Activated CD4-positive, alpha-beta T cell treated with anti-CD3 and anti-CD28 coated beads, Interleukin-2, amount 10 ng/mL, durations not matched to agents 7 days and 5 days (primary cell): ENCODE measurements around the gene BEND4. TPM values are rescaled to one million over a fixed set of nuclear protein-coding genes. Genes with fewer than 3 reads are reported as not detected.

Source experiments
- CTCF ChIA-PET: fragments of 350-600 bp; sonication (Branson Sonifier 250); formaldehyde crosslinking; loops from one replicate; lab custom pipeline; 2021; ENCODE audit warnings: antibody characterized with exemption; lab: Charles Lee
- POLR2A ChIA-PET: fragments of 350-600 bp; sonication (Branson Sonifier 250); formaldehyde crosslinking; loops from one replicate; lab custom pipeline; 2021; ENCODE audit warnings: antibody characterized with exemption; lab: Charles Lee
- DNase-seq: peaks from one replicate; pipeline ENCODE4 v3.0.0-alpha.2; 2020
- H3K27ac Mint-ChIP-seq: one replicate; pipeline ENCODE4 v1.8.0; 2021; ENCODE audit warnings: mild to moderate bottlenecking, moderate library complexity, mixed read lengths
- H3K27me3 Mint-ChIP-seq: one replicate; pipeline ENCODE4 v1.8.0; 2021; ENCODE audit warnings: mixed read lengths
- H3K36me3 Mint-ChIP-seq: one replicate; pipeline ENCODE4 v1.8.0; 2021; ENCODE audit warnings: low read depth, mixed read lengths
- H3K4me1 Mint-ChIP-seq: one replicate; pipeline ENCODE4 v1.8.0; 2021; ENCODE audit warnings: mixed read lengths
- H3K4me3 Mint-ChIP-seq: one replicate; pipeline ENCODE4 v1.8.0; 2021; ENCODE audit warnings: mild to moderate bottlenecking, moderate library complexity, mixed read lengths
- H3K9me3 Mint-ChIP-seq: one replicate; pipeline ENCODE4 v1.8.0; 2021; ENCODE audit warnings: mixed read lengths
- total RNA-seq, 2 experiments: library from RNA; stranded (reverse); gene quantifications; one replicate each; pipeline ENCODE4 v1.2.3, GENCODE V29; 2021

Gene BEND4
- total RNA-seq, 2 experiments from 2014 or later = 0.05 to 0.19 TPM

- POLR2A ChIA-PET = no interaction called here
- Mint-ChIP-seq H3K36me3 (no peaks in the 10 kb centered on the region), H3K4me3 (no peak overlapping the region), H3K27ac (no peak overlapping the region), H3K4me1 (no peaks in the 10 kb centered on the region), H3K9me3 (no peaks in the 10 kb centered on the region), H3K27me3 (peaks cover 11% of the 10 kb centered on the region)
- DNase-seq = no peak
- CTCF ChIA-PET = no interaction called here
These were observed 8.4 kb downstream of the BEND4 start for GRCh38 chr4:42144028-42144427.

GRCh38 chr4:42142591-42142990 lies 9.9 kb downstream of the BEND4 start:
- no peaks in the 10 kb centered on the region for H3K4me1 Mint-ChIP-seq
- H3K36me3 Mint-ChIP-seq = no peaks in the 10 kb centered on the region
- H3K4me3 Mint-ChIP-seq = no peak overlapping the region
- H3K27me3 Mint-ChIP-seq = peaks cover 15% of the 10 kb centered on the region
- H3K9me3 Mint-ChIP-seq = no peaks in the 10 kb centered on the region
- ChIA-PET POLR2A (no interaction called here), CTCF (no interaction called here)
- no peak overlapping the region for H3K27ac Mint-ChIP-seq
- no peak for DNase-seq

GRCh38 chr4:42136371-42136770 lies 16.1 kb downstream of the BEND4 start:
- H3K27me3 Mint-ChIP-seq = peaks cover 9% of the 10 kb centered on the region
- DNase-seq = no peak

GRCh38 chr4:42133006-42133405 lies 19.4 kb downstream of the BEND4 start:
- H3K36me3 Mint-ChIP-seq = no peaks in the 10 kb centered on the region
- no peak for DNase-seq
- POLR2A ChIA-PET = no interaction called here
- CTCF ChIA-PET = no interaction called here
- H3K9me3 Mint-ChIP-seq = no peaks in the 10 kb centered on the region
- no peaks in the 10 kb centered on the region for H3K4me1 Mint-ChIP-seq
- H3K27me3 Mint-ChIP-seq = peaks cover 10% of the 10 kb centered on the region
- no peak overlapping the region for H3K4me3 Mint-ChIP-seq
- H3K27ac Mint-ChIP-seq = no peak overlapping the region

More at GRCh38 chr4:42136371-42136770, 16.1 kb downstream of the BEND4 start:
- POLR2A ChIA-PET = no interaction called here
- no peak overlapping the region for H3K27ac Mint-ChIP-seq
- CTCF ChIA-PET = no interaction called here
- no peaks in the 10 kb centered on the region for H3K4me1 Mint-ChIP-seq
- H3K9me3 Mint-ChIP-seq = no peaks in the 10 kb centered on the region
- no peak overlapping the region for H3K4me3 Mint-ChIP-seq
- no peaks in the 10 kb centered on the region for H3K36me3 Mint-ChIP-seq

DNA sequence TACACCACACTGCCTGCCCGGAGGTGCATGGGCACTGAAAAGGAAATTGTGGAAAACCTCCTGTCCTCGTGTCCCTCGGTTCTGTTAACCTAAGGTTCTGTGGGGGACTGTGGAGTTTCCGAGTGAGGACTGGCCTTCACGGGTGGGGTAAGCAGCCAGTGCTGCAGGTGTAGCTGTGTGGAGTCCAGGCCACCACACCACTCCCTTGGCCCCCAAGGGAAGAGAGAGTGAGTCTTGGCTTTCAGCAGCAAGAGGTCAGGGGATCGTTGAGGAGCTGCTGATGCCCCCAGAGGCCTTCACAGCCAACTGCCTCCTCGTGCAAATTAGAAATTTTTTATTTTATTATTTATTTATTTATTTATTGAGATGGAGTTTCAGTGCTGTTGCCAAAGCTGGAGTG lies 20.4 kb downstream of the BEND4 start:
- CTCF ChIA-PET = no interaction called here
- Mint-ChIP-seq H3K4me1 (no peaks in the 10 kb centered on the region), H3K4me3 (no peak overlapping the region), H3K27ac (no peak overlapping the region), H3K27me3 (peaks cover 6% of the 10 kb centered on the region), H3K36me3 (no peaks in the 10 kb centered on the region), H3K9me3 (no peaks in the 10 kb centered on the region)
- no peak for DNase-seq
- POLR2A ChIA-PET = no interaction called here

DNA sequence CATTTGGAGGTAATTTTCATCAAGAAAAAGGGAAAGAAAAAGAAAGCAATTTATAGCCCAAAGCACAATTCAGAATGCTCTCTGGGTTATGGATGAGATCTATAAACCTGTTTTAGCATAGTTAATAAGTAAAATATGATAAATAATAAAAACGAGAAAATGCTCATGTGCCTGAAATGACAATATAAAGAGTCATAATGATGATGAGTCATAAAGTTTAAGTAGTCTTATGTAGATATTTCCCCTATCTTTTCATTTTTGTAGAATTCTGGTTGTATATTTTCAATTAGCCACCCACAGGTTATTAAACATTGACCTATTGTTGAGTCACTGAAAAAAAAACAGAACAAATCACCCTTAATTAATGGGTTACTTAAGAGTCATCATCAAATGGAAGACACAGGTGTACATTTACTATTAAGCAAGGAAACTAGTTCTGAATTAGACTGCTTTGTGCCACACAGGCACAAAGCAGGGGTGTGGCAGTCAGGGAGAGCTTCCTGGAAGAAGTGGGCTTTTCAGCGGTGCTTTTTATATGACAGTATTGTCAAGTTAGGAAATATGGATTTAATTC lies 29.3 kb downstream of the BEND4 start:
- ChIA-PET CTCF (no interaction called here), POLR2A (no interaction called here)
- no peak overlapping the region for H3K4me3 Mint-ChIP-seq
- H3K27me3 Mint-ChIP-seq = no peaks in the 10 kb centered on the region
- no peaks in the 10 kb centered on the region for H3K4me1 Mint-ChIP-seq
- no peak for DNase-seq
- H3K36me3 Mint-ChIP-seq = no peaks in the 10 kb centered on the region
- no peak overlapping the region for H3K27ac Mint-ChIP-seq
- no peaks in the 10 kb centered on the region for H3K9me3 Mint-ChIP-seq

DNA sequence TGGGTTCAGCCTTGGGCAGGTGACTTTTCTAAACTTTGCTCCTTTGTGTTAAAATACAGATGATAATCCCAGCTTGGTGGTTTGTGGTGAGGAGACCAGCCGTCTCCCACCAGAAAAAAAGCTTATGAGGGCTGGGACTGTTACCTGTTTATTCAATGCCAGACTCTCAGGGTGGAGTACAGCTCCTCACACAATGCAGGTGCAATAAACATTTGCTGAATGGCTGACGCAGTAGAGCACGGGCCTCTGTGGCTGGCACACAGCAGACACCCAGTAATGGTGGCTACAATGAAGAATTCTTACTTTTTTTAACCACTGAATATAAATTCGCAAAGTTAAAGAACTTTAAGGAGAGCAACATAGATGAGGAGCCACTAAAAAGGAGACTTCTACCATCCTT lies 30.2 kb downstream of the BEND4 start:
- no peaks in the 10 kb centered on the region for H3K36me3 Mint-ChIP-seq
- H3K27ac Mint-ChIP-seq = no peak overlapping the region
- H3K4me1 Mint-ChIP-seq = no peaks in the 10 kb centered on the region
- POLR2A ChIA-PET = no interaction called here
- no peak overlapping the region for H3K4me3 Mint-ChIP-seq
- no peaks in the 10 kb centered on the region for H3K27me3 Mint-ChIP-seq
- no peak for DNase-seq
- H3K9me3 Mint-ChIP-seq = no peaks in the 10 kb centered on the region
- CTCF ChIA-PET = interaction anchor here (0.6 kb wide), 1 partner anchor 706 kb away, joined by 3 read pairs; no protein-coding TSS in a partner anchor

GRCh38 chr4:42119886-42120285 lies 32.6 kb downstream of the BEND4 start:
- H3K4me3 Mint-ChIP-seq = no peak overlapping the region
- H3K4me1 Mint-ChIP-seq = no peaks in the 10 kb centered on the region
- no peaks in the 10 kb centered on the region for H3K36me3 Mint-ChIP-seq
- CTCF ChIA-PET = interaction anchor here (0.6 kb wide), 1 partner anchor 115 kb away, joined by 3 read pairs; no protein-coding TSS in a partner anchor
- H3K27me3 Mint-ChIP-seq = no peaks in the 10 kb centered on the region
- no peak overlapping the region for H3K27ac Mint-ChIP-seq
- H3K9me3 Mint-ChIP-seq = no peaks in the 10 kb centered on the region
- no peak for DNase-seq
- POLR2A ChIA-PET = no interaction called here

- POLR2A ChIA-PET = no interaction called here
- Mint-ChIP-seq H3K4me1 (no peaks in the 10 kb centered on the region), H3K27me3 (peaks cover 11% of the 10 kb centered on the region), H3K36me3 (no peaks in the 10 kb centered on the region), H3K27ac (no peak overlapping the region), H3K9me3 (peaks cover 2% of the 10 kb centered on the region), H3K4me3 (no peak overlapping the region)
- no peak for DNase-seq
- CTCF ChIA-PET = no interaction called here
These were observed 39.6 kb downstream of the BEND4 start for GRCh38 chr4:42112846-42113245.

GRCh38 chr4:42104521-42104920 lies 47.9 kb downstream of the BEND4 start:
- Mint-ChIP-seq H3K27me3 (peaks cover 10% of the 10 kb centered on the region), H3K36me3 (no peaks in the 10 kb centered on the region), H3K27ac (no peak overlapping the region), H3K9me3 (peaks cover 2% of the 10 kb centered on the region), H3K4me1 (no peaks in the 10 kb centered on the region), H3K4me3 (no peak overlapping the region)
- ChIA-PET POLR2A (no interaction called here), CTCF (no interaction called here)
- no peak for DNase-seq

DNA sequence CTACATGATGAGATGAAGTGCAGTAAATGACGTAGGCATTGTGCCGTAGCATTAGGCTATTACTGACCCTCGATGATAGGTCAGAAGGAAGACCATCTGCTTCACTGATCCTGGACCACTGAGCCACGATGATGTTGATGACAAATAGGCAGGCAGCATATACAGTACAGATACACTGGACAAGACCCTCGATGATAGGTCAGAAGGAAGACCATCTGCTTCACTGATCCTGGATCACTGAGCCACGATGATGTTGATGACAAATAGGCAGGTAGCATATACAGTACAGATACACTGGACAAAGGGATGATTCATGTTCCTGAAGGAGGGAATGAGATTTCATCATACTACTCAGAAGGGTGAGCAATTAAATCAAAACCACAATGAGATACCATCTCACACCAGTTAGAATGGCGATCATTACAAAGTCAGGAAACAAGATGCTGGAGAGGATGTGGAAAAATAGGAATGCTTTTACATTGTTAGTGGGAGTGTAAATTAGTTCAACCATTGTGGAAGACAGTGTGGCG lies 50.9 kb downstream of the BEND4 start:
- POLR2A ChIA-PET = no interaction called here
- CTCF ChIA-PET = no interaction called here
- H3K4me3 Mint-ChIP-seq = no peak overlapping the region
- no peak for DNase-seq
- H3K27ac Mint-ChIP-seq = no peak overlapping the region
- no peaks in the 10 kb centered on the region for H3K9me3 Mint-ChIP-seq
- H3K27me3 Mint-ChIP-seq = peaks cover 7% of the 10 kb centered on the region
- no peaks in the 10 kb centered on the region for H3K36me3 Mint-ChIP-seq
- no peaks in the 10 kb centered on the region for H3K4me1 Mint-ChIP-seq

- Mint-ChIP-seq H3K36me3 (peaks cover 15% of the 10 kb centered on the region), H3K27ac (no peak overlapping the region), H3K4me1 (no peaks in the 10 kb centered on the region), H3K9me3 (no peaks in the 10 kb centered on the region), H3K4me3 (no peak overlapping the region), H3K27me3 (no peaks in the 10 kb centered on the region)
- DNase-seq = no peak
- CTCF ChIA-PET = no interaction called here
- POLR2A ChIA-PET = no interaction called here
These were observed 64.1 kb downstream of the BEND4 start for GRCh38 chr4:42088386-42088785.

DNA sequence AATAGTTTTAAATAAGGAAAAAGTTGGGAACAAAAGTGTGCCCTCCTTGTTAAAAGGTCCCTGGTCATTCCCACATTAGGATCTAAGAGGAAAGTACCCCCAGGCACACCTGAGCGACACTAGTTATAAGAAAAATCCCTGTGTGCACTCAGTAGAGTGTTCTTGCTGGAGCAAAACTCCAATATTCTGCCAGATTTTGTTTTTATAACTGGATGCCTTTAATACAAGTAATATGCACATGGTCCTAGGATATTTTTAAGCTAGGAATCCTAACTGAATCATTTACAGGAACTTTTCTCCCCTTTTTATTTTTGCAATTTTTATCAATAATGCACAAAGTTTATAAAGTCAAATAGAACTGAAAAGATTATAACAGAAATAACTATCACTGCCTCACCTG lies 68.6 kb downstream of the BEND4 start:
- CTCF ChIA-PET = no interaction called here
- Mint-ChIP-seq H3K4me1 (no peaks in the 10 kb centered on the region), H3K4me3 (no peak overlapping the region), H3K9me3 (no peaks in the 10 kb centered on the region), H3K27ac (no peak overlapping the region), H3K36me3 (peaks cover 16% of the 10 kb centered on the region), H3K27me3 (no peaks in the 10 kb centered on the region)
- POLR2A ChIA-PET = no interaction called here
- DNase-seq = no peak

DNA sequence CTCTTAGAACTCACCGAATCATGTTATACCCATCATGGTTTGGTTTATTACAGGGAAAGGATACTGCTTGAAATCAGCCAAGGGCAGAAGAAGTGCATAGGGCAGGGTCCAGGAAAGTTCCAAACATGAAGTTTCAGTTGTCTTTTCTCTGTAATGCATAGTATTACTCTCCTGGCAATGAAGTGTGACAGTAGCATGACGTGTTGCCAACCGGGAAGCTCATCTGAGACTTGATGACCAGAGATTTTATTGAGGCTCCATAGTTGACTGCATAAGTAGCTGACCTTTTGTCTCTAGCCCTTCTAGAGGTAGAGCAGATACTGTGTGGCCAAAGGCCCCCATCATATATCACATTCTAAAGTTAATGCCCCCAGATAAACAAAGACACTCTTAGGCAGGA lies 72.1 kb downstream of the BEND4 start:
- POLR2A ChIA-PET = no interaction called here
- Mint-ChIP-seq H3K27me3 (no peaks in the 10 kb centered on the region), H3K36me3 (peaks cover 7% of the 10 kb centered on the region), H3K27ac (no peak overlapping the region), H3K4me3 (no peak overlapping the region), H3K4me1 (no peaks in the 10 kb centered on the region), H3K9me3 (no peaks in the 10 kb centered on the region)
- CTCF ChIA-PET = no interaction called here
- no peak for DNase-seq
